Endothelial cell of umbilical vein (primary cell): ENCODE results near the gene TBC1D21.

Experiments used
- EZH2 ChIP-seq: IDR thresholded peaks from 2 replicates; pipeline ENCODE4 v1.6.1; 2012; ENCODE audit warnings: borderline replicate concordance, low read depth, mild to moderate bottlenecking, moderate library complexity, low read length, inconsistent platforms; ENCODE audit not compliant: severe bottlenecking
- FOS ChIP-seq: IDR thresholded peaks from 2 replicates; pipeline ENCODE4 v1.6.1; 2011; ENCODE audit warnings: mild to moderate bottlenecking, low read length, moderate library complexity, borderline replicate concordance; ENCODE audit not compliant: insufficient read depth
- JUN ChIP-seq: IDR thresholded peaks from 2 replicates; pipeline ENCODE4 v1.6.1; 2011; ENCODE audit warnings: borderline replicate concordance, low read depth; ENCODE audit not compliant: insufficient read length, insufficient read depth
- MYC ChIP-seq: IDR thresholded peaks from one replicate; pipeline ENCODE4 v1.6.1; 2011; ENCODE audit warnings: mild to moderate bottlenecking, low read depth, low read length
- POLR2A ChIP-seq: IDR thresholded peaks from 2 replicates; pipeline ENCODE4 v1.6.1; 2012; ENCODE audit warnings: low read depth, mild to moderate bottlenecking, control low read depth, low read length
- POLR2AphosphoS5 ChIP-seq: IDR thresholded peaks from 2 replicates; pipeline ENCODE4 v1.6.1; 2012; ENCODE audit warnings: low read depth, mild to moderate bottlenecking, control low read depth, low read length, moderate library complexity; ENCODE audit not compliant: insufficient read depth
- TF ChIP-seq, protein P1 (sequence below), 2 donors: IDR thresholded peaks; 1 replicate in 1 of 2; 2 replicates in 1 of 2; pipeline ENCODE4 v1.5.1; 2011; ENCODE audit warnings: low read length in 2 of 2, mild to moderate bottlenecking in 2 of 2, moderate library complexity in 2 of 2, control low read depth in 1 of 2, inconsistent platforms in 1 of 2, low read depth in 1 of 2; ENCODE audit not compliant: insufficient read depth in 1 of 2; ENCODE audit errors: extremely low read depth in 1 of 2
- TF ChIP-seq, protein P2 (sequence below): IDR thresholded peaks from 2 replicates; pipeline ENCODE4 v1.6.1; 2011; ENCODE audit not compliant: insufficient read depth, insufficient read length

DNA sequence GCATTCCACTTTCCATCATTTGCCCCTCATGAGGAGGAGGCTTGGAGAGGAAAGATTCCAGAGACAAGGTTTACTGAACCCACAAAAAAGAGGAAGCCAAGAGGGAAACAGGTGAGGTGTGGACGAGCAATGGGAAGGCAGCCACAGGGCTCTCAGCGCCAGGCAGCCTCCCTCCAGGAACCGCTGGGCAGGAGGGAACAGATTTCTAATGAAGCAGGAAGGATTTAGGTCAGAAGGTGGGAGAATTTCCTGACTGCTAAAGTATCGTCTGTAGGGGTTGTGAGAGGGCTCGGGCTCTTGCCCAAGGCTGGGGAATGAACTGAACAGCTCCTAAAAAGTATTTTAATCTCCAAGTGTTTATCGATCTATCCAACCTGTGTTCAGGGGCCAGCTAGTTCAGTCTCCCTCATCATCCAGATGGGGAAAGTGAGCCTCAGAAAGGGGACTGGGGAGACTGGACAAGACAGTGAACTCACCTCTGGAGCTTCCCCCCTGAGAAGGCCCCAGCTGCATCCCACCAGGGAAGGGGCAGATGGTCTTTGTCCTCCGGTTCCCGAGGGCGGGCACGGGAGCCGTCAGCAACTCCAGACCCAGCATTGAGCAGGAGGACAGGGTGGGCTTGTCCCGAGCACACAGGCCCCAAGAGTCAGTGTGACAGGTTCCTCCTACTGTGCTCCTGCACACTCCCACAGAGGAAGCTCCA lies 63.4 kb downstream of the TBC1D21 start:
- TF ChIP-seq, protein P1, sequence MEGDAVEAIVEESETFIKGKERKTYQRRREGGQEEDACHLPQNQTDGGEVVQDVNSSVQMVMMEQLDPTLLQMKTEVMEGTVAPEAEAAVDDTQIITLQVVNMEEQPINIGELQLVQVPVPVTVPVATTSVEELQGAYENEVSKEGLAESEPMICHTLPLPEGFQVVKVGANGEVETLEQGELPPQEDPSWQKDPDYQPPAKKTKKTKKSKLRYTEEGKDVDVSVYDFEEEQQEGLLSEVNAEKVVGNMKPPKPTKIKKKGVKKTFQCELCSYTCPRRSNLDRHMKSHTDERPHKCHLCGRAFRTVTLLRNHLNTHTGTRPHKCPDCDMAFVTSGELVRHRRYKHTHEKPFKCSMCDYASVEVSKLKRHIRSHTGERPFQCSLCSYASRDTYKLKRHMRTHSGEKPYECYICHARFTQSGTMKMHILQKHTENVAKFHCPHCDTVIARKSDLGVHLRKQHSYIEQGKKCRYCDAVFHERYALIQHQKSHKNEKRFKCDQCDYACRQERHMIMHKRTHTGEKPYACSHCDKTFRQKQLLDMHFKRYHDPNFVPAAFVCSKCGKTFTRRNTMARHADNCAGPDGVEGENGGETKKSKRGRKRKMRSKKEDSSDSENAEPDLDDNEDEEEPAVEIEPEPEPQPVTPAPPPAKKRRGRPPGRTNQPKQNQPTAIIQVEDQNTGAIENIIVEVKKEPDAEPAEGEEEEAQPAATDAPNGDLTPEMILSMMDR (IDR thresholded peaks at IDR 0.05; ENCODE audit: extremely low read depth in 1 of 2, insufficient read depth in 1 of 2, low read depth in 1 of 2, low read length in 2 of 2), result no peak
- TF ChIP-seq POLR2A, result no peak
- TF ChIP-seq MYC, result no peak
- no peak for TF ChIP-seq POLR2AphosphoS5
- TF ChIP-seq EZH2, result no peak
- TF ChIP-seq, protein P2, sequence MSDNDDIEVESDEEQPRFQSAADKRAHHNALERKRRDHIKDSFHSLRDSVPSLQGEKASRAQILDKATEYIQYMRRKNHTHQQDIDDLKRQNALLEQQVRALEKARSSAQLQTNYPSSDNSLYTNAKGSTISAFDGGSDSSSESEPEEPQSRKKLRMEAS, result no peak
- no peak for TF ChIP-seq JUN
- TF ChIP-seq FOS, result no peak
